ENCODE data around the gene MRPL14.
A peak's percentile ranks its signal among the peaks of the same experiment; 100 is the strongest.

MRPL14 gene

GRCh38 chr6:44126320-44127149, 717 bp downstream of the MRPL14 start:
- Histone ChIP-seq H3K9me3 (ENCODE audit: control insufficient read depth in 1 of 2, low read length in 2 of 2) (no peaks in the 10 kb centered on the region), H3K27me3 (ENCODE audit: control insufficient read depth in 1 of 2, insufficient read depth in 2 of 2, low read length in 2 of 2) (no peaks in the 10 kb centered on the region), H3K36me3 (ENCODE audit: control insufficient read depth in 1 of 2, insufficient read depth in 2 of 2, low read length in 2 of 2) (no peaks in the 10 kb centered on the region), H3K4me1 (ENCODE audit: control insufficient read depth in 1 of 2, insufficient read depth in 2 of 2, low read length in 2 of 2) (peaks cover 57 to 59% of the 10 kb centered on the region in 2 donors), H3K27ac (ENCODE audit: low read depth, low read length) (peak overlapping the region; percentile 62), H3K4me3 (ENCODE audit: low read depth in 1 of 2, low read length in 2 of 2) (peak overlapping the region; percentile 84 to 88), H3K9ac (ENCODE audit: low read depth in 1 of 2, low read length in 2 of 2) (peak overlapping the region; percentile 73 to 84)

DNA sequence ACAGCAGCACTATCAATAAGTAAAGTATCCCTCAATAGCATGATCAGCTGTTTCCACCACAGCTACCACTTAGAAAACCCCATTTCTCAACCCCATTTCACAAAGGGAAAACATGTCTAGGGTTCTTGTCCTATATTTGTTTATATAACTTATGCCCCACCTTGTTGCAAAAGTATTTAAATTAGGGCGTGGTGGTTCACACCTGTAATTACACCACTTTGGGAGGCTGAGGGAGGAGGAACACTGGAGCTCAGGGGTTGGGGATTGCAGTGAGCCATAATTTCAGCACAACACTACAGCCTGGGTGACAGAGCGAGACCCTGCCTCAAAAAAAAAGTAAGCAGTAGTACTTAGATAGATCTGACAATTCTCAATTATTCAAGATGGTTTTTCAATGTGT, 3.7 kb downstream of the MRPL14 start:
- no peak overlapping the region for H3K4me3 ChIP-seq (ENCODE audit: low read depth in 1 of 2, low read length in 2 of 2)

GRCh38 chr6:44122801-44123200, 4.5 kb downstream of the MRPL14 start:
- H3K9ac ChIP-seq (ENCODE audit: low read depth in 1 of 2, low read length in 2 of 2), result peak overlapping the region in 1 of 2 donors; percentile 8
- H3K27me3 ChIP-seq (ENCODE audit: control insufficient read depth in 1 of 2, insufficient read depth in 2 of 2, low read length in 2 of 2), result no peaks in the 10 kb centered on the region
- H3K36me3 ChIP-seq (ENCODE audit: control insufficient read depth in 1 of 2, insufficient read depth in 2 of 2, low read length in 2 of 2), result no peaks in the 10 kb centered on the region
- no peak overlapping the region for H3K27ac ChIP-seq (ENCODE audit: low read depth, low read length)
- no peak overlapping the region for H3K4me3 ChIP-seq (ENCODE audit: low read depth in 1 of 2, low read length in 2 of 2)
- no peaks in the 10 kb centered on the region for H3K9me3 ChIP-seq (ENCODE audit: control insufficient read depth in 1 of 2, low read length in 2 of 2)
- H3K4me1 ChIP-seq (ENCODE audit: control insufficient read depth in 1 of 2, insufficient read depth in 2 of 2, low read length in 2 of 2), result peaks cover 51 to 56% of the 10 kb centered on the region in 2 donors

More for the DNA sequence above, 3.7 kb downstream of the MRPL14 start:
- Histone ChIP-seq H3K27me3 (ENCODE audit: control insufficient read depth in 1 of 2, insufficient read depth in 2 of 2, low read length in 2 of 2) (no peaks in the 10 kb centered on the region), H3K36me3 (ENCODE audit: control insufficient read depth in 1 of 2, insufficient read depth in 2 of 2, low read length in 2 of 2) (no peaks in the 10 kb centered on the region), H3K4me1 (ENCODE audit: control insufficient read depth in 1 of 2, insufficient read depth in 2 of 2, low read length in 2 of 2) (peaks cover 54 to 56% of the 10 kb centered on the region in 2 donors), H3K9me3 (ENCODE audit: control insufficient read depth in 1 of 2, low read length in 2 of 2) (no peaks in the 10 kb centered on the region), H3K9ac (ENCODE audit: low read depth in 1 of 2, low read length in 2 of 2) (peak overlapping the region in 1 of 2 donors; percentile 8), H3K27ac (ENCODE audit: low read depth, low read length) (no peak overlapping the region)

- Histone ChIP-seq H3K27ac (ENCODE audit: low read depth, low read length) (no peak overlapping the region), H3K4me3 (ENCODE audit: low read depth in 1 of 2, low read length in 2 of 2) (no peak overlapping the region), H3K36me3 (ENCODE audit: control insufficient read depth in 1 of 2, insufficient read depth in 2 of 2, low read length in 2 of 2) (no peaks in the 10 kb centered on the region), H3K27me3 (ENCODE audit: control insufficient read depth in 1 of 2, insufficient read depth in 2 of 2, low read length in 2 of 2) (no peaks in the 10 kb centered on the region), H3K4me1 (ENCODE audit: control insufficient read depth in 1 of 2, insufficient read depth in 2 of 2, low read length in 2 of 2) (peaks cover 56 to 64% of the 10 kb centered on the region in 2 donors), H3K9ac (ENCODE audit: low read depth in 1 of 2, low read length in 2 of 2) (no peak overlapping the region), H3K9me3 (ENCODE audit: control insufficient read depth in 1 of 2, low read length in 2 of 2) (no peaks in the 10 kb centered on the region)
Measured at GRCh38 chr6:44120692-44121443, 6.4 kb downstream of the MRPL14 start.

GRCh38 chr6:44119704-44120262, 7.5 kb downstream of the MRPL14 start:
- peaks cover 46 to 59% of the 10 kb centered on the region in 2 donors for H3K4me1 ChIP-seq (ENCODE audit: control insufficient read depth in 1 of 2, insufficient read depth in 2 of 2, low read length in 2 of 2)

GRCh38 chr6:44117397-44118128, 9.7 kb downstream of the MRPL14 start:
- Histone ChIP-seq H3K4me1 (ENCODE audit: control insufficient read depth in 1 of 2, insufficient read depth in 2 of 2, low read length in 2 of 2) (peaks cover 28 to 36% of the 10 kb centered on the region in 2 donors), H3K36me3 (ENCODE audit: control insufficient read depth in 1 of 2, insufficient read depth in 2 of 2, low read length in 2 of 2) (peaks cover 18 to 20% of the 10 kb centered on the region in 2 donors), H3K27me3 (ENCODE audit: control insufficient read depth in 1 of 2, insufficient read depth in 2 of 2, low read length in 2 of 2) (no peaks in the 10 kb centered on the region), H3K9me3 (ENCODE audit: control insufficient read depth in 1 of 2, low read length in 2 of 2) (no peaks in the 10 kb centered on the region), H3K4me3 (ENCODE audit: low read depth in 1 of 2, low read length in 2 of 2) (peak overlapping the region in 1 of 2 donors; percentile 17), H3K27ac (ENCODE audit: low read depth, low read length) (no peak overlapping the region), H3K9ac (ENCODE audit: low read depth in 1 of 2, low read length in 2 of 2) (no peak overlapping the region)

More at GRCh38 chr6:44119704-44120262, 7.5 kb downstream of the MRPL14 start:
- H3K27me3 ChIP-seq (ENCODE audit: control insufficient read depth in 1 of 2, insufficient read depth in 2 of 2, low read length in 2 of 2), result no peaks in the 10 kb centered on the region
- no peak overlapping the region for H3K4me3 ChIP-seq (ENCODE audit: low read depth in 1 of 2, low read length in 2 of 2)
- peak overlapping the region; percentile 43 for H3K27ac ChIP-seq (ENCODE audit: low read depth, low read length)
- peaks cover 5 to 7% of the 10 kb centered on the region in 2 donors for H3K36me3 ChIP-seq (ENCODE audit: control insufficient read depth in 1 of 2, insufficient read depth in 2 of 2, low read length in 2 of 2)
- H3K9me3 ChIP-seq (ENCODE audit: control insufficient read depth in 1 of 2, low read length in 2 of 2), result no peaks in the 10 kb centered on the region
- H3K9ac ChIP-seq (ENCODE audit: low read depth in 1 of 2, low read length in 2 of 2), result no peak overlapping the region

GRCh38 chr6:44116641-44117382, 10.4 kb downstream of the MRPL14 start:
- H3K27ac ChIP-seq (ENCODE audit: low read depth, low read length), result no peak overlapping the region
- no peaks in the 10 kb centered on the region for H3K9me3 ChIP-seq (ENCODE audit: control insufficient read depth in 1 of 2, low read length in 2 of 2)
- H3K4me3 ChIP-seq (ENCODE audit: low read depth in 1 of 2, low read length in 2 of 2), result peak overlapping the region in 1 of 2 donors; percentile 17
- H3K27me3 ChIP-seq (ENCODE audit: control insufficient read depth in 1 of 2, insufficient read depth in 2 of 2, low read length in 2 of 2), result no peaks in the 10 kb centered on the region
- peaks cover 31 to 40% of the 10 kb centered on the region in 2 donors for H3K4me1 ChIP-seq (ENCODE audit: control insufficient read depth in 1 of 2, insufficient read depth in 2 of 2, low read length in 2 of 2)
- H3K36me3 ChIP-seq (ENCODE audit: control insufficient read depth in 1 of 2, insufficient read depth in 2 of 2, low read length in 2 of 2), result peaks cover 18 to 20% of the 10 kb centered on the region in 2 donors
- no peak overlapping the region for H3K9ac ChIP-seq (ENCODE audit: low read depth in 1 of 2, low read length in 2 of 2)

DNA sequence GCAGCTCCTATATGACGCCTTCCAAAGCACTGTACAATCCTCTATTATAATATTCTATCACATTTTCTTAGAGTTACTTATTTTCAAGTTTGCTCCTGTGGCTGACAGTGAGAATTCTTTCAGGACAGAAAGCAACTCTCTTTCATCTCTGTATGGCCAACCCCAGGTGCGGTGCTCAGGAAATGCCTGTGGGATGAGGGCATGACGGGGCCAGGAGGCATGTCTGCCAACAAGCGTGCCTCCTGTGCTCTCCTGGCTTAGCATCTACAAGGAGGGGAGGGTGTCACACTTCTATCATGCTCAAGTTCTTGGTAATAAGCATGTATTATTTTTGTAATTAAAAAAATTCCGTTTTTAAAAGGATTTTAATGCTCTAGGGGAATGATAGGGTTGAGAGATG, 11.4 kb downstream of the MRPL14 start:
- H3K36me3 ChIP-seq (ENCODE audit: control insufficient read depth in 1 of 2, insufficient read depth in 2 of 2, low read length in 2 of 2), result peaks cover 18 to 28% of the 10 kb centered on the region in 2 donors
- no peaks in the 10 kb centered on the region for H3K9me3 ChIP-seq (ENCODE audit: control insufficient read depth in 1 of 2, low read length in 2 of 2)
- H3K27me3 ChIP-seq (ENCODE audit: control insufficient read depth in 1 of 2, insufficient read depth in 2 of 2, low read length in 2 of 2), result no peaks in the 10 kb centered on the region
- H3K4me3 ChIP-seq (ENCODE audit: low read depth in 1 of 2, low read length in 2 of 2), result no peak overlapping the region
- H3K9ac ChIP-seq (ENCODE audit: low read depth in 1 of 2, low read length in 2 of 2), result no peak overlapping the region
- peaks cover 38 to 49% of the 10 kb centered on the region in 2 donors for H3K4me1 ChIP-seq (ENCODE audit: control insufficient read depth in 1 of 2, insufficient read depth in 2 of 2, low read length in 2 of 2)
- no peak overlapping the region for H3K27ac ChIP-seq (ENCODE audit: low read depth, low read length)

DNA sequence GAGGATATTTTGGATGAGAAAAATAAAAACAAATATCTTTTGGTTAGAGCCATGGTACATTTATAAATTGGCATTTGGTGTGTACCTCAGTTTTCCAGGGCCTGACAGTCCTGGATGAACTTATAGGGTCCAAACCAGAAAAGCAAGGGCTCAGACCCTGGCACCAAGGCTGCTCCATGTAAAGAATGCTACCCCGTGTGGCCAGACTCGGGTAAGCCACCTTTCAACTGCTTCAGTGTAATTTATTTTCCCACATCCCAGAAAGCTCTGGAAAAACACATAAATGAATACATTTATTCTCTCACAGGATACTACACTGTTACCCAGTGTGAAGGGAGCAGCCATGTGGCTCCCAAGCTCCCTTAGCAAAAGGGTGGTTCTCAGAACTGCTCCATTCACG, 13.8 kb downstream of the MRPL14 start:
- Histone ChIP-seq H3K27me3 (ENCODE audit: control insufficient read depth in 1 of 2, insufficient read depth in 2 of 2, low read length in 2 of 2) (no peaks in the 10 kb centered on the region), H3K4me3 (ENCODE audit: low read depth in 1 of 2, low read length in 2 of 2) (no peak overlapping the region), H3K36me3 (ENCODE audit: control insufficient read depth in 1 of 2, insufficient read depth in 2 of 2, low read length in 2 of 2) (peaks cover 18 to 46% of the 10 kb centered on the region in 2 donors), H3K27ac (ENCODE audit: low read depth, low read length) (no peak overlapping the region), H3K4me1 (ENCODE audit: control insufficient read depth in 1 of 2, insufficient read depth in 2 of 2, low read length in 2 of 2) (peaks cover 38 to 47% of the 10 kb centered on the region in 2 donors), H3K9ac (ENCODE audit: low read depth in 1 of 2, low read length in 2 of 2) (no peak overlapping the region), H3K9me3 (ENCODE audit: control insufficient read depth in 1 of 2, low read length in 2 of 2) (no peaks in the 10 kb centered on the region)
